Astrocyte of the spinal cord (primary cell): Measurements from ENCODE around the gene GALNT4.

Source experiments
- DNase-seq: peaks from one replicate; pipeline ENCODE4 v3.0.0; 2011; ENCODE audit warnings: low read depth, low spot score
- H3K4me3 ChIP-seq: 2 replicates; pipeline ENCODE4 v1.5.1; 2011; ENCODE audit warnings: low read depth, mild to moderate bottlenecking, low read length, moderate library complexity
- CTCF ChIP-seq: IDR thresholded peaks from 2 replicates; pipeline ENCODE4 v1.5.1; 2012; ENCODE audit warnings: low read depth, mild to moderate bottlenecking, low read length, inconsistent platforms
- in situ Hi-C: cut with HindIII; loops from 2 replicates; pipeline ENCODE4 v1.10.0; 2017; ENCODE audit warnings: low sequenced_read_pairs

GALNT4 gene

GRCh38 chr12:89476232-89476631 is 48.4 kb downstream of the GALNT4 start:
- DNase-seq, result no peak
- no peak overlapping the region for H3K4me3 ChIP-seq
- in situ Hi-C loops, result no loop called here
- TF ChIP-seq CTCF, result no peak

GRCh38 chr12:89475203-89475990 is 49.2 kb downstream of the GALNT4 start:
- no peak for DNase-seq
- no peak for TF ChIP-seq CTCF
- in situ Hi-C loops, result no loop called here
- H3K4me3 ChIP-seq, result no peak overlapping the region

GRCh38 chr12:89474615-89475014 is 50.0 kb downstream of the GALNT4 start:
- in situ Hi-C loops, result no loop called here
- no peak for DNase-seq
- no peak overlapping the region for H3K4me3 ChIP-seq
- TF ChIP-seq CTCF, result no peak
